GM21526 (cell line): ENCODE data around the gene GRIA1.

Experiments
- ATAC-seq: cut with Tn5 transposase; IDR thresholded peaks from one replicate; pipeline ENCODE4 v1.9.1; 2021; ENCODE audit warnings: moderate library complexity; ENCODE audit not compliant: unreplicated experiment, low FRiP score

GRIA1 gene

DNA sequence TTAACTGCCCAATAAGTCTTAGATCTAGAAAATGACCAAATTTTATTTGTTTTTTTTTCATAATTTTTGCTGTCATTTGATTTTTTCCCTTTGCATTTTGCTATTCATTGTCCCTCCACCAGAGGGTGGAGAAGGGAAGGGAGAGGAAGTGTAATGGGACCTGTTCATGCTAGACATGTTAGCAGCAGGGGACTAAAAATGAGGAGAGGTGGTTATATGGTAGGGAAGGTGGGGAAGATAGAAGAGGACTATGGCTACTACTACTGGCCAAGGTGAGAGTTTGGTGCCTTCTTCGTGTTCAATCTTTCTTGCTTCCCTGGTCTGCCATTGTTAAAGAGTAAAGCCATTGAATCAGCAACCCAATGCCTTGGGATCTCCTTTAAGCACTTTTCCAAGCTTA, 6.4 kb downstream of the GRIA1 start:
- ATAC-seq: no peak

DNA sequence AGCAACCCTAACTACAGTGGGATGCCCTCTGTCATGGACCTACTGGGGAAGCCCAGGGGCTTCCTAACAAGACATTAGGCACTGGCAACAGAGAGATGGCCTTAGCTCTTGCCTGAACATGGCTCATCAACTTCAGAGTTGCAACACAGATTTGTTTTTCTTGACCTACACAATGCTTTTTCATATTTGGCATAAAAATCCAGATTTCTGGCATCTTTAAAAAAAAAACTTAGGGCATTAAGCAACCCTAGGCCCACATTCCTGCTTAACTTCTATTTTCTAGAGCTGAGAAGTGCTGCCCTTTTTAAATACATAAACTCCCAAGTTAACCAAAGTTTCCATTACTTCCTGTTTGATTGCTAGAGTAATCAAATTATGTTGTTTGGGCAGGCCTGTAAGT, 8.0 kb downstream of the GRIA1 start:
- no peak for ATAC-seq

DNA sequence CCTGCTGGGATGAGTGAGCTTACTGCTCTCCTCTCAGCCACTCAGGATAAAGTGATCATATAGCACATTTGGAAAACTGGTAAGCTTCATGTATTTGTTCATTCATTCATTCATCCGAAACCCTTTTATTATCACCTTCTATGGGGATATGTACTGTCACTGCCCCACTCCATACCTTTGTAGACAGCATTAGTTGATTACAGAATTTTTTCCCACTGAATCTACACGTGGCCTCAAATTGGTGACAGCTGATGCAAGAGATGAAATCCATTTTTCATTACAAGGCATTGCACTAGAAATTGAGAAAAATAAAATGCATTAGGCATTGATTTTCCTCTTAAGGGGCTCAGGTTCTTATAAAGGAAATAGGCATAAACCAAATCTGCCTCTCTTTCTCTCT, 9.7 kb downstream of the GRIA1 start:
- ATAC-seq: no peak

DNA sequence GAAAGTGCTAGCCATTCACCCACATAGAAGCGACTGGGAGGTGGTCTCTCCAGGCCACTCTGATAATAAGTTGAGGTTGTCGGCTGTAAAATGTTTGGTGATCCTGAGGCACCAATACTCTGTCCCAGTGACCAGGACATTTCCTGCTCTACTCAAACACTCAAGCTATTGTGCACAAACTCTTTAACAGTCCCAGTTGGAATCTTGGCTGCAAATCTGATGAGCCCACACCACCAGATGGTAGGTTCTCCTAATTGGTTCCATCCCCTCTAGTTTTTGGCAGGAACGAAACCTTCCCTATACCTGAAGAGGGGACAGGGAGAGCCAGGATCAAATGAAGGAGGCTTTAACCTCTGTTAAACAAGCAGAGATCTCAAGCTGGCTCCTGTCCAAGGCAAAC, 14.3 kb downstream of the GRIA1 start:
- ATAC-seq: no peak

DNA sequence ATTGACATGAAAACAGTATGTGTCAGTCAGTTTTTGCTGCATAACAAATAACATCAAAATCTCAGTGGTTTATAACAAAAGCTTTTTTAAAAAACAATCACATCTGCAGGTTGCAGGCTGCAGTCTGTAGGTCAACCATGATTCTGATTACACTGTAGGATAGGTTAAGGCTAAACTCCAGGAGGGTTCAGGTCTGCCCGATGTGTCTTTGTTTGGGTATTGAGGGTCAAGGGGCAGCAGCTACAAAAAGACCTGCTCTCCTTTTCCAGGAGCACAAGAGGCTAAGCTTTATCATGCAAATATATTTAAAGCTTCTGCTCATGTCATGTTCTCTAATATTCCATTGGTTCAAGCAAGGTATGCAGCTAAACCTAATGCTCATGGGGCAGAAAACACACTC, 18.2 kb downstream of the GRIA1 start:
- no peak for ATAC-seq

DNA sequence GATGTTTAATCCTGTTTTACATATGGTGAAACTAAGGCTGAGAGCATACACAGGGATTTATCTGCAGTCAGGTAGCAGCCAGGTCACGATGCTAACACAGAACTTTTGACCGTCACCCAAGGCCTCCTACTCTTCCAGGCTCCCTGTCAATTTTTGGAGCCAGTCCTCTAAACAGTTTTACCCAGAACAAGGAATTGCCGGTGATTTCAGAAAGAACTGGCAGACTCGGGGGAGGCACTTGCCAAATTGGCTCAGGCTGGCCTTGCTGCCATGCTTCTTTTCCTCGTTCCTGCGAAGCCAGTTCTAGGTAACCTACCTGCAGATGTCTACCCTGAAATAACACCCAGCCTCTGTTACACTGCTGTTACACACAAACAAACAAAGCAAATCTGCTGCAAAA, 21.2 kb downstream of the GRIA1 start:
- ATAC-seq: no peak

DNA sequence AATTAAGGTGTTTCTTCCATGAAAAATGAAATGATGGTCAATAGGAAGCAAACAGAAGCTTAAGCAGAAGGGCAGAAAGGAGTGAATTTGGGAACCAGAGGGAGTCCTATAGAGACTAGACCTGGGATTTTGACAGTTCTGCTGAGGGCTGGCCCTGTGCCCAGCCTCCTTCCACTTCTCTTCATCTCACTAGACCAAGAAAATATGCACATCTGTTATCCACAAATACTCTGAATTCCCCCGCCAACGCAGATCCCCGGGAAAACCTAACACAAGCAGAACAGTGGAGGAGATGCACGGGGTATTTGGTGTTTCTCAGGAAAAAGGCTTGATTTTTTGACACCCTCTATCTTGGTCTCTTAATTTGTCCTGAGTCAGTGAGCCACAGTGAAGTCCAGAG, 22.7 kb downstream of the GRIA1 start:
- ATAC-seq: no peak

DNA sequence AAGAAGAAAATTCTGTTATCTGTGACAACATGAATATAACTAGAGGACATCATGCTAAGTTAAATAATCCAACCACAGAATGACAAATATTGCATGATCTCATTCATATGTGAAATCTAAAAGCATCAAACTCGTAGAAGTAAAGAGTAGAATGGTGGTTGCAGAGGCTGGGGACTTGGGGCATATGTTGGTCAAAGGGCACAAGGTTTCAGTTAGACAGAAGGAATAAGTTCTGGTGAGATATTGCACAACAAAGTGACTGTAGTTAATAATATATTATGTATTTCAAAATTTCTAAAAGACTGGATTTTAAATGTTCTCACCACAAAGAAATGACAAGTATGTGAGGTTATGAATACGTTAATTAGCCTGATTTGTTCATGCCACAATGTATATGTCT, 24.8 kb downstream of the GRIA1 start:
- no peak for ATAC-seq

DNA sequence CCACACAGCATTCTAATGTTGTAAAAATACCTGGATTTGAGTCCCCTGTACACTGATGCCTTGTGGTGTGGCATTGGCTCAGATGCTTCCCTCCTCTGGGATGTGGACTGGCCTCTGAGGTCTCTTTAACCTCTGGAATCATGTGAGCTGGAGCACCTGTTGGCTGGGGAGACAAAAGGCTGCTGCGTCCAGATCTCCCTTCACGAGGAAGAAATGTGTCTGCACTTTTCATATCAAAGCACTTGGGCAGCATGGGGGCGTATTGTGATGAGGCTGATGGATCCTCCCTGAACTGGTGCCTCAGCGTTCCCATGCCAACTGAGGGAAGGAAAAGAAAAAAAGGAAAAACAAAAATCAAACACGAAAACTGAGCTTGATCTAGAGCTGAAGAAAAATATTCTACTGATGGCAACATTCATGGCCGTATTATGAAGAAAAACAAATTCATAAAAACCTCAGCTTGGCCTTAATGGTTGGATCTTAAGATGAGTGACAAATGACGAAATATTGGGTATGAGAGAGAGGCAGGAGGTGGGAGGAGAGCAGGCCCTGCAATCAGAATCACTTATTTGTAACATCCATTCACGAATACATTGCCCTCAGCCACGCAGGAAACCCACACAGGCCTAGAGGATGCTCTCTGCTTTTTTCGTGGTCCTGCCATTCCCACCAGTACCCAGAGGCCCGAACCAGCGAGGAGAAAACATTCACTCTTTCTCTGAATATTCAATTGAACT, 26.2 kb downstream of the GRIA1 start:
- ATAC-seq: no peak

DNA sequence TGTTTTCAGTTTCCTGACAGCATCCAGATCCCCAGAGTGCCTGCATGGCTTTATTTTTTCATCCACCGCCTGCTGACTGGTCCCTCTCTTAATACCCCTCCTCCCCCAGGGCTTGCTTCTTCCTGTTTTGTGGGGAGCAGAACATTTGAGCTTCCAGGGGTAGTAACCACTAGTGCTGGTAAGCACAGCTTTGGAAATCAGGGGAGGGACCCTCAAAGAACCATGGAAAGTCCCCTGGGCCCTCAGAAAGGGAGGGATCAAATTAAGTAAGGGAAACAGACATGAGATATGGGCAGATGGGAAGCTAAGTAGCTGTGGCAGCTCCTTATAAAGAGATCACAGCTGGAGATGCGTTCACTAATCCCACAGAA, 26.8 kb downstream of the GRIA1 start:
- no peak for ATAC-seq

DNA sequence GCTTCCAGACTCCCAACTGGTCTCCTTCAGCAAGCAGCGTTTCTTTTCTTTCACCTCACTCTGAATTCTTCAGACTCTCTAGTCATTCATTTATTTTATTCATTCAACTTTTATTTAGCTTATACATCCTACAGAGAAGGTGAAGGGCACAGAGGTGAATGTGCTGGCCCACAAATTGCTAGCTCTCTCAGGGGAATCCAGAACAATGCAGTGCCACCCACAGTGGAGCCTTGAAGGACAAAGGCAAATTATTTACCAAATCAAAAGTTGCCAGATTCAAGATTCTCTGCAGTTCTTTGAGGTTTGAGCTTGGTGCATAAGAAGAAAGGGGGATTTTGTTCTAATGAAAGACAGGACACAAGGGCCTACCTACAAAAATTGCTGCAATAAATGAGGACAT, 29.7 kb downstream of the GRIA1 start:
- no peak for ATAC-seq

DNA sequence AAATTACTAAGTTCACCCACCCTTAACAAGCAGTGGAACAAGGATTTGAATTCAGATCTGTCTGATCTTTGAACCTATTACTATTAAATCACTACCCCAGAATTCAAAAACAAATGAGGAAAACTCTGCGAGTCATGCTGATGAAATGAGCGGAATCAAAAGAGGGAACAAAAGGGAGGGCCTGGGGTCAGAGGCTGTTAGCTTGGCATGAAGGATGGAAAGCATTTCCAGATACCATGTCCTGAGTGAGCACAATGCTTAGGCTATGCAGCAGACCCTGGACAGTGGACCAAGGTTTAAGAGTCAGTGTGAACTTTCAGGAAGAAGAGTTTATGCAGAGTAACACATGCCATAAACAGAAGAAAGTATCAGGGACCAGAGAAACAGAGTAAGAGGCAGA, 30.5 kb downstream of the GRIA1 start:
- ATAC-seq: no peak

DNA sequence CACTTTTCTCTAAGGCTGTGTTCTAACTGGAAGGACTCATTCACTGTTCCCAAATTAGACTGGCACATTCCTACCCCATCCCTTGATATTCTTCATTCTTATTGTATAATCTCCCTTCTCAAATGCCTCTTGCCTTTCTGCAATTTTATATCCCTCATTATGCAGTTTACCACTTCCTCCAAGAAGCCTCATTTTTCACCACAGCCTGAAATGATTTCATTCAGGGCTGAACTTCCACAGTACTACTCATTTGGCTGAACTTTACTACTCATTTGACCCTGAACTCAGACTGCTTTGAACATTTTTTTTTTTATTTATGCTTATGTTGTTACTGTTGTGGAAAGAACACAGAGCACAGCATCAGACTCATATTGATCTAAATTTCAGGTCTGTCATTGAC, 32.7 kb downstream of the GRIA1 start:
- no peak for ATAC-seq

DNA sequence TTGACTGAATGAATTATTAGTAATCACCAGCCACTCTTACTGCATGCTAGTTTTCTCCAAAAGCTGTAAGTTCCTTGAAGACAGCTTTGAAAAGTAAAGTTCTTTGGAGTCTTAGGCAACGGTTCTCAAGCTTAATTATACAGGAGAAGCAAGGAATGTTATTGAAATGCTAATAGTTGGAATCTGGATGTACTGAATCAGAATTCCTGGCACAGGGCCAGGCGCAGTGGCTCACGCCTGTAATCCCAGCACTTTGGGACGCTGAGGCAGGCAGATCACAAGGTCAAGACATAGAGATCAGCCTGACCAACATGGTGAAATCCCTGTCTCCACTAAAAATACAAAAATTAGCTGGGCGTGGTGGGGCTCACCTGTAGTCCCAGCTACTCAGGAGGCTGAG, 33.4 kb downstream of the GRIA1 start:
- no peak for ATAC-seq

DNA sequence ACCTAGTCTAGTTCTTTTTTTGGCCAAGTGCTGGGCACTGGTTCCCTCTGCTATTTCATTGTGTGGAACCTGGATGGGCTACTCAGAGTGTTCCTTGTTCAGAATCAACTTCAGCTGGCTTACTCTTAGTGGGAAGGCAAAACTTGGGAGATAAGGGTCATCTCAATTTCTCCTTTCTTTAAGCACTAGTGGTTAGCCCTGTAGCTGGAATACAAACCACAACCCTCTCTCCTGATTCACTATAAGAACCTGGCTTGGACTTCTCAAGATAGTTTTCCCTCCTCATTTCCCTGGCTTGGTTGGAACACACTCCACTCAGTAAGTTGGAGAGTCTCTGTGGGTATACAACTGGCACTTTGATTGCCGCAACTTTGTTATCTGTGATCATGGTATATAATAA, 35.1 kb downstream of the GRIA1 start:
- no peak for ATAC-seq

DNA sequence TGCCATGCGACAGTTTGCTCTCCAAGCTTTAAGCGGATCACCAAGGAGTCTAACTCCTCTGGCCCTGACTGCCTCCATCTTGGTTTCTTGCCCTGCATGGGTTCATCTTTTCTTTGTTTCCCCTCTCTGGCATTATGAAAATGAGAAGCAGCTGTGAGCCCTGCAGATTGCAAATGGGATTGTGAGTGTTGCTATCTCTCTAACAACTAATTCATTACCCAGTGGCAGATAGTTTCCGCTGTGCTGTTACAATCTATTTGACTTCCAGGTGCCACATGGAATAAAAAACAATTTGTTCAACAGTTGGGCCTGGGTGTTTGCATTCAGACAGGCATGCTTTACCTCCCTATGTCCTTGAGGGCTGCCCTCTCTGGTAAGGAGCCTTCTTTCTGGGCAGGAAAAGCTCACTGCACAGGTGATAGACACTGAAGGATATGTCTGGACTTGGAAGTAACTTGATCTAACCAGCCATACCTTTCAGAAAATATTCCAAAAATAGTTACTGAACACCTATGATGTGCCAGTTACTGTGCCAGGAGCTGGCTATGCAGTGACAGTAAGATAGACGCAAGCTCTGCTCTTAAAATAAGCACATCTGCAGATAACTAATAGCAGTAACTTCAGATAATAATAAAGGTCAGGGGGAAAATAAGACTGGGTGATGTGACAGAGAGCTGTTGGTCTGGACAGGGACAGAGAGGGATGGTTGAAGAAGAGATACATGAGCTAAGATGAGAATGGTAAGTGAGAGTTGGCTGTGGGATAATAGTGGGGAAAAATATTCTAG, 40.1 kb downstream of the GRIA1 start:
- ATAC-seq: no peak

DNA sequence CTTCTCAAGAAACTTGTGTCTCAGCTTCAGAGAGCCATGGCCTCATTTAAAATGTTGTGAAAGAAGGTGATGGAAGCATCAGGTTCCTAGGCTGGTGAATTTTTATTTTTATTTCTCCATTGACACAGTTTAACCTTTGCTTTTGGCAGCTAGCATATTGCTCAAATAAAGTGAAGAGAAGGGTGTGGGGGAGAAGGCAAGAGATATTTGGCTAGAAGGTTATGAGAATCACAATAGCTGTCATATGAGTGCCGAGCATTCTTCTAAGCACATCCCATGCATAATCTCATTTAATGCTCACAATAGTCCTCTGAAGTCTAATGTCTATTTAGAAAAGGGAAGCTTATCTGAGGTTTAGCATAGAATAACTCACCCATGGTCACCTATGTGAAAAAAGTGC, 43.1 kb downstream of the GRIA1 start:
- ATAC-seq: no peak

DNA sequence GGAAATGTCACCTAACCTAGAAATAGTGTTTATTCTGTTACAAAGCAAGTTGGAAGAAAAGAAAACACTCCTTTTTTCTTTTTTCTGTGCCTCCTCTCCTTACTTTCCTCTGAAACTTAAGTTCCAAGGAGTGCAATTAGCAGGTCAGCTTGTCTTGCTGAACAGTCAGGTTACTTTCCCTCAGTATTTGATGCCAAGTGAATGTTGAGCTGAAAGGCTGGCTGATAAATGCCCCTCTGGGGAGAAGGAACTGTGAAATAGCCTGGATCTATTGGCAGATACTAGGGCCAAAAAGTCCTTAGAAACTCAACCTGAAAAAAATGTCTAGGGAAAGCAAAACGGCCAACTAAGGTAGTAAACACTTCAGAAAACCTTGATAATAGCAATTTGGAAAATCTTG, 43.6 kb downstream of the GRIA1 start:
- no peak for ATAC-seq

DNA sequence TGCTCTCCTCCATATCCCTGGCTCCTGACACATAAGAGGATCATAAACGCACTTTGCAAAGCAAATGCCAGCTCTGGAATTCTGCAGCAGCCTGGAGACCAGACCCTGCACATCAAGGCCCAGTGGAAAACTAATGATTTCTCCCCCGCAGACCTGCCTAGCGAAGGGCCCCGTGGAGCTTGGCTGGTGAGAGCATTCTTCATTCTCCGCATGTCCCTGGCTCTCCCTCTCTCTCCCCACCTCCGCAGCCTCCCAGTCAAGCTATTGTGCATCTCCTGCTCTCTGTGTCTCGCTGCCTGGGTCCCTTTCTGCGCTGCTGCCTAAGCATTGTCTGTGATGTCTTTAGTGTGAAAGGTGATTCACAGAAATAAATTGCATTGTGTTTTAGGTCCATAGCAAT, 46.7 kb downstream of the GRIA1 start:
- no peak for ATAC-seq

DNA sequence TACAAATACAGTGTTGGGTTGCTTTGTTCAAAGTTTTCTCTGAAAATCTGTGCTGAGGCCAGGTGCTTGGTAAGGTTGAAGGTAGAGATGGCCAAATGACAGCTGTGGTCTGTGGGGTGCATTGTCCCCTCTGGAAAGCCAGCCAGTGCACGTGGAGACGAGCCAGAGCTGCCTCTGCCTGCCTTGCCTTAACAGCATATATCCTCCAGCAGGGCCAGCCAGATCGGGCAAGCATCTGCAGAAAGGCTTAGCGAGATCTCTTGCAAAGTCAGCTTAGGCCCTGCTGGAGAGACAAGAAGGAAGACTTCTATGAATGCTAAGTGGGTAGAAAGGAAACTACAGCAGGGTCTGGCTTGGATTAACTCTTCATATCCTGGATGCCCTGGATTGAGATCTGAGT, 49.5 kb downstream of the GRIA1 start:
- ATAC-seq: no peak

DNA sequence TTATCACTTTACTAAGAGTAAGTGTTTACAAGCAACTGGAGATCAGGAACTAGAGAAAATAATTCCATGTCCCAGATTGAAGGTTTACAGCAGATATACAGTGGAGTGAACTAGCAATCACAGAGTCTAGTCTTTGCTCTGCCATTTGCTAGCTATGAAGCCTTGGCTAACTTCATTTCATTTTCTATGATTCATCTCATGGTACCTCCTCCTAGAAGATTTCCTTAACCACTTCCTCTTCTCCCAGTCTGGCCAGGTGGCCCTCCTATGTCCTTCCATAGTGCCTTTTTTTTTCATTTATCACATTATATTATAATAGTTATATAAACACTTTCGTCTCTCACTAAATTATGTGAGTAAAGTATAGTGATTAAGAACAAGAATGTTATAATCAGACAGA, 52.1 kb downstream of the GRIA1 start:
- no peak for ATAC-seq

DNA sequence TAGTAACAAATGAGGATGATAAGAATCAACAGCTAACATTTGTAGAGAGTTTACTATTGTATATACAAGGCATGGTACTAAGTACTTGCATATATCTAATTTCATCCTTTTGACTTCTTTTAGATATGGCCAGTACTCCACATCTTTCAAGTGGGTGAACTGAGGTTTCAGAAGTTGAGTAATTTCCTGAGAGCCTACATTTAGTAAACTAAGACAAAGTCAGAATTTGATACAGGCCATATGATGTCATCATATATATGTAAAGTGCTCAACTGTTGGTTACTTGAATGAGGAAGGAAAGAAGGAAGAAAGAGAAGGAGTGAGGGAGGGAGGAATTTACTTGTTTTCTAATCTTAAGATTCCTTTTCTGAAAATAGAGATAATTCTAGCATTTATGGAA, 52.8 kb downstream of the GRIA1 start:
- ATAC-seq: no peak
